Fibroblast of skin of right biceps (primary cell): ENCODE data around the gene CEP128.
A peak's percentile ranks its signal among the peaks of the same experiment; 100 is the strongest.

Experiments
- DNase-seq: peaks from one replicate; pipeline ENCODE4 v3.0.0-alpha.2; 2013

The CEP128 gene

GRCh38 chr14:80868260-80868659, 73.3 kb downstream of the CEP128 start:
- peak; percentile 14 for DNase-seq

DNA sequence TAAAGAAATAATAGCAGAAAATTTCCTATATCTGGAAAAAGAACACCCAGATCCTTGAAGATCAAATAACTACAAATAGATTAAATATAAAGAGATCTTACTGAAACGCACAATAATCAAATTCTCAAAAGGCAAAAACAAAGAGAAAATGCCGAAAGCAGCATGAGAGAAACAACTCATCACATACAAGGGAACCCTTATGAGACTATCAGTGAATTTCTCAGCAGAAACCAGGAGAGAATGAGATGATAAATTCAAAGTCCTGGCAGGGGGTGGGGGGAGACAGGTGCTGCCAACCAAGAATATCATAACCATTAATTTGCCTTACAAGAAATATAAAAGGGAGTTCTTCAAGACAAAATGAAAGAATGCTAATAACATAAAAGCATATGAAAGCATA, 73.7 kb downstream of the CEP128 start:
- no peak for DNase-seq

GRCh38 chr14:80867091-80867490, 74.4 kb downstream of the CEP128 start:
- DNase-seq = peak; percentile 43

DNA sequence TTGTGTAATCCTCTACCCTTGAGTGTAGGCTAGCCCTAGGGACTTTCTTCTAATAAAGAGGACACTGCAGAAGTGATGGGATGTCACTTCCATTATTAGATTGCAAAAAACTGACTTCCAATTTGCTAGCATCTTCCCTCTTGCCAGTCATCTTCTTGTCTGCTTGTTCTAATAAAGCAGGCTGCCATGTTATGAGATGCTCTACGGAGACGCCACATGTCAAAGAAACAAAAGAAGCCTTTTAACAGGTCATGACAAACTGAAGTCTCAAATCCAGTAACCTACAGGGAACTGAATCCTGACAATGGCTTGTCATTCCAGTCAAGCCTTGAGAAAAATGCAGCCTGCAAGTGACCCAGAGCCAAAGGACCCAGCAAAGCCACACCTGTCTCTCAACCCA, 76.0 kb downstream of the CEP128 start:
- DNase-seq = no peak

DNA sequence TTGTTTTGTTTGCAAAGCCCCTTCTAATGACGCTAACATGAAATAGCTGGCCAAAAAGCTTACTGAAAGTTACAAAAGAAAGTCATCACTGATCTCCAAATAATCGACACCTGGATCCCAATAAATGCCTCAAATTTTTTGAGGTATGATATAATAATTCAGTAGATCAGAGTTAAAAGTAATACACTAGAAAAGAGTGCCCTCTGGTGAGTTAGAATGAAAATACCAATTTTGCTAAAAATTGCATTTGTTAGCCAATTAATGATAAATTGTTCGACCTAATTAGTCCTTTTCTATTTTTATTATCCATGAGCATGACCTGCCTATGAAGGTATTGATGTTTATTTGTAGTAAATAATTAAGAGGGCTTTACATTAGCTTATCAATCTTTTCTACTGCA, 78.6 kb downstream of the CEP128 start:
- no peak for DNase-seq

- DNase-seq = no peak
Measured at GRCh38 chr14:80862541-80862940, 79.0 kb downstream of the CEP128 start.

DNA sequence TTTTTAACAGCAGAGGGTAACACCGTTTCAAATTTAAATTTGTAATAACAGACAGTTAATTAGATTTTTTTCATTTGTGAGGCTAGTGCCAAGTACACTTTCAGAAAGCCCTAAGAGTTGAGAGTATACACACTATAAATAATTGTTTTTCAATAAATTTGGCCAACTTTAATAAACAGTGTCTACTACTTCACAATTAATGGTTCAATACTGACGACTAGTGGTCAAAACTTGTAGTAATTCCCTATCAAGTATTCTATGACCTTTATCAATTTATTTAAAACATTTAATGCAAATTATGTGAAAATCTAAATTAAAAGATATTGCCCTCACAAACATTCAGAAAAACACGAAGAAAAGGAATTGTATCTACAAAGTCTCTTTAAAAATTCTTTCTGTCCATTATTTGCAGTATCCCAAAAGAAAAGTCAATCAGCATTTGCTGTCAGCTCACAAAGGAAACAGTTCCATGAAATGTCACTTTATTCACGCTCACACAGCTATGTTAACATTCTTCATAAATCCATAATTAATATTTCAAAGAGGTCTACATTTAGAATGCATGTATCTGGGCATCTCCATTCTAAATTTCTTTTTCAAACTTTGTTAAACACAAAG, 91.2 kb downstream of the CEP128 start:
- peak; percentile 36 for DNase-seq

DNA sequence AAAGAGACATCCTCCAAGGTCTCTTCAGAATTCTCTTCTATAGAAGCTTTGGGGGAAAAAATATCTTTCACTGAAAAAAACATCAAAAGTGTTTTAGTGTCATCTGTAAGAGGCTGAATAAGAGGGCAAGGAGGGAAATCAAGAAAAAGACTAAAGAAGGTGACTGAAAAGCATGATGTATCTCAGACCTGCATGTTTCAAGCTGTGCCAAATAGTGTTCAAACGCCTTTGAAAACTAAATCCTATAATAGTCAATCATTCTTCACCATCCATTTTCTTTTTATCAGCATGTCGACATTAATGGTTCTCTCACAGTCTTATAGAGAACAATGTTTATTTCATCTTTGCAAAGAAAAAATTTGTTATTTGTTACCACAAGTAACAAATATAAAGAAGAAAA, 94.5 kb downstream of the CEP128 start:
- no peak for DNase-seq

- peak; percentile 8 for DNase-seq
Measured at GRCh38 chr14:80845856-80846255, 95.7 kb downstream of the CEP128 start.

DNA sequence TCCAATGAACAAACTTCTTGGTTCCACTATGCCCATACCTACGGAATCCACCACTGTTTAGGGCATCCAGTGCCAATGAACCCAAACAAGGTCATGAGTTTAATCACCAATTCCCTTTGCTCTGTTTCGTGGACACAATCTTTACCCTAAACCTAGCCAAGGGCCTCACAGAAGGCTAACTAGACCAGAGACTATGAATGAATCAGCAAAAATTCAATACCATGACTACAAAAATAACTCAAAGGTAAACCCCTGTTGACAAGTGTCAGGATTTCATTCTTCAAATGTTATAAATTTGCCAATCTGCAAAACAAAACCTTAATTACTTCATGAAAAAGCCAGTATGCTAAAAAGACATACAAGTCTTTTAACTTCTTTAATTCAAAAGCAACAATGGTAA, 96.7 kb downstream of the CEP128 start:
- no peak for DNase-seq

GRCh38 chr14:80839743-80840142, 101.8 kb downstream of the CEP128 start:
- DNase-seq = no peak

DNA sequence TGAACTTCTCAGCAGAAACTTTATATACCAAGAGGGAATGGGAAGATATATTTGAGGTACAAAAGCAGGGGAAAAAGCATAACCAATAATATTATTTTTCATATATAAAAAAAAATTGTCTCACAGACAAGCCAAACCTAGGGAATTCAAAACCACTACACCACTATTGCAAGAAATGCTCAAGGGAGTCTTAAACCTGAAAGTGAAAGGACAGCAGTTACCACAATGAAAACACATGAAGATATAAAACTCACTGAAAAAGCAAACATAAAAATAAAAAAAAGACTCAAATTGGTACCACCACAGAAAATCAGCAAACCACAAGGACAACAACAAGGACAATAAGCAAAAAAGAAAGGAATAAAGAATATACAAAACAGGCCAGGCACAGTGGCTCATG, 131.9 kb downstream of the CEP128 start:
- no peak for DNase-seq

DNA sequence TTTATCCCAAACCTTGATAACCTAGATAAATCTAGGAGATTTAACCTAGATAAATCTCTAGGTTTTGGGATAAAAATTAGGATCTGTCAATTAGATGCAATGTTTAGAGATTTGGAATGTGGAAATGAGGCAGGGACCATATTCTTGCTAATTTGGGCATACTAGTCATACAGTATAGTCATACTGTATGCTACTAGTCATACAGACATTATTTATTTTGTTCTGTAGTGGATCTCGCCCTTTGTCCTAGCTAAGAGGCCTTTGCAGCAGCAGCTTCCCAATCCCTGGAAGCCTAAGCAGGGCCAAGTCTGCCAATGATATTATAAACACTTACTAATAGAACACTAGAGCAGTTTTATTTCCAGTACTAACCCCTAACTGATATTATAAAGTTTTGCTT, 136.4 kb downstream of the CEP128 start:
- peak; percentile 48 for DNase-seq

DNA sequence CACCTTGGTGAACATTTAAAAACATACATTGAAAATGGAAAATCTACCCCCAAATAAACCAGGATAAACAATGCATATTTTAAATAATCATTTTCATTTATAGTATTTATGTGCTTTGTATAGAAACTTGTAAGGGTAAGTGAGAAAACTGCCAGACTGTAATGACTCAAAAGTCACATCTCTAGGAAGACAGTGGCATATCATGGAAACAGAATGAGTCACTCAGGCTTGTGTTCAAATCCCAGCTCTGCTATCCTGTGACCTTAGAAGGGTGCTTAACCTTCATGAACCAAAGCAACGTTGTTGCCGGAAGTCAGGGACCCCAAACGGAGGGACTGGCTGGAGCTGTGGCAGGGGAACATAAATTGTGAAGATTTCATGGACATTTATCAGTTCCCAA, 142.7 kb downstream of the CEP128 start:
- DNase-seq = no peak

DNA sequence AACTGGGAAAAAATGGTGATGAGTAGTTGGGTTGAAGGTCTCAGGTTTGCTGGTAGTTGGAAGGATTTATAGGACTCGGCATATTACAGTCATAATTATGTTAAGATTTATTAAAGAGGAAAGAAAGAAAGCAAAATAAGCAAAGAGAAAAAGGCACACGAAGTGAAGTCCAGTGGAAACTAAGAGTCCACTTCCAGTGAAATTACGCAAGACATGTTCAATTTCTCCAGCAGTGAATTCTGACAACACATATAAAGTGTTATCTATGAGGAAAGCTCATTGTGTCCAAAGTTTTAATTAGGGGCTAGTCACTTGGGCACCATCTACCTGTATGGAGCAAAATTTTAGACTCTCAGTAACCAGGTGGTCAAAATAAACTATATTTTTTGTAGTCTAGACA, 143.3 kb downstream of the CEP128 start:
- no peak for DNase-seq

DNA sequence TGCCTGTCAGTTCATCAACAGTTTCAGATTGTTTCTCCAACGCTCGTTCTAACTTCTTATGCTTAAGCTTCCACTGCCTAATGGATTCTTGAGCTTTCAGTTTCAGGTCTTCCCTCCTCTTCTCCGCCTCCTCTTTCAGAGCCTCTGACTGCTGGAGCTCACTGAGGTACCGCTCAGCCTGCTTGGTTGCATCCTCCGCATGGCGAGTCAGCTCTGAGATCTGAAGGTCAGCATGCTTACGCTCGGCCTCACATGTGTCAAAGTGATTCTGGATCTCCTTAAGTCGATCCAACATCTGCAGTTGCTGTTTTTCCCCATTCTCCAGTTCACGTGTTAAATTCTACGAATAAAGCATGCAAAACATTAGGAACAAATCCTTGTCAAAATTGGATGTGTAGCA, 148.8 kb downstream of the CEP128 start:
- no peak for DNase-seq

GRCh38 chr14:80787876-80788275, 153.7 kb downstream of the CEP128 start:
- peak; percentile 22 for DNase-seq

GRCh38 chr14:80784820-80785219, 156.7 kb downstream of the CEP128 start:
- peak; percentile 33 for DNase-seq

DNA sequence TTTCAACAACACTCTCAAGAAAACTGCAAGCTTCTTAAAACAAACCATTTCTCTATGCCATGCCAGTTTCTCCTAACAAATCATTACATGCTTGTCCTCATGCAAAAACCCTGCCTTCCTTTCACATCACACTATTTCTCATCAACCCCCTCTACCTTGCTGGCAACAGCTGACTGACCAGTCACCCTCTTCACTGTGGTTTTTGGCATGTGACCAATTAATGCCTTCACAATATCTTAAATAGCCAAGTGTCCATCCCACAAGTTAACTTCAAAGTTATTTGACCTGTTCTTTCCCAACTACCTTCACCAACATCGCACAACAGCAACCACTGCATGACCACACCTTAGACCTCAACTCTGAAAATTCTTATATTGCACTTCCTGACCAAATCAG, 159.6 kb downstream of the CEP128 start:
- no peak for DNase-seq

DNA sequence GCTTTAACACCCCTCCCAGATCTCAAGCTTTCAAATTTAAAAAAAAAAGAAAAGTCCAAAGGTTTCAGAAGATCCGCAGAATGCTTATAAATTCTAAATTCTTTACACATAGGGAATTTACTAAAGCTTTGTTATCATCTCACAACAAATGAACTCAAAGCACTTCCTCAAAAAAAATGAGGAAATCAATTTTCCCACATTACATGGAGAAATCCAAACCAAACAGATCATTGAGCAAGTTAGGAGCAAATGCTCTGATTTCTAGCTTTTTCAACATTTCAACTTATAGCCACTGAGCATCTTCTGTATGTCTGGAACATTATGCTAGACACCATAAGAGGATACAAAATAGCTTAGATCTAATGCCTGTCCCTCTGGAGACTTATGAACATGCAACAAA, 161.0 kb downstream of the CEP128 start:
- DNase-seq = no peak

DNA sequence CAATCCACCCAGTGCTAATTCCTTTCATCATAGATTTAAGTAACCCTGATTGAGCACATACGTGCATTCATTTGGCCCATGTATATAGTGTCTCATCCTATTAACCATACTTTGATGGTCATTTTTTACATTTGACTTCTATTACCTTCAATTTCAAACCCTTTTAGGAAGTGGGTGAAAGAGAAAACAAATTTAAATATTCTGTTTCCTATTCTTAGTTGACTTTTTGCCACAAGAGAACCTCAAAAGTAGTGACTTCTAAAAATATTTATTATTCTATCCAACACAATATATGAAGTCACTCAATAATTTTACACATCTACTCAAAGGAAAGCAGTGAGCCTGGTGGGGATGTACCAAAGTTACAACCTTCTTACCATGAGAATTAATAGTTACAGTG, 164.9 kb downstream of the CEP128 start:
- DNase-seq = no peak

GRCh38 chr14:80776186-80776585, 165.4 kb downstream of the CEP128 start:
- DNase-seq = no peak

- no peak for DNase-seq
Measured at GRCh38 chr14:80772504-80772903, 169.0 kb downstream of the CEP128 start.

DNA sequence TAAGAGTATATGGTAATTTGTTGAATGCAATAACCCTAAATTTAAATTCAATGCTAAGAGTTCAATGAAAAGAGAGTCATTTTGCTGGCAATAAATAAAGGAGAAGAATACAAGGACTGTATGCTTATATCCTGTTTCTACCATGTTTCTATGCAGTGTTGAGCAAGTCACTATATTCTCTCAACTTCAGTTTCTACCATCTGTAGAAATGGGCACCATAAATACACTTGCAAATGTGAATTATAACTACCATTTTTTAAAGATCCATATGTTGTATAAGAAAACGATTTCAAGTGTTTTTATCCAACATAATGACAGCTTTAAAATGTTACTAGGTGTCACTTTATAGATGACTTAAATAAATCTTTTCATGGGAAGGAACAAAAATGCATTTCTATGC, 170.3 kb downstream of the CEP128 start:
- DNase-seq = no peak

- peak; percentile 47 for DNase-seq
Measured at GRCh38 chr14:80770114-80770908, 171.2 kb downstream of the CEP128 start.
